SK-N-SH (cell line): ENCODE results near the gene CLDN9. TPM values are rescaled to one million over a fixed set of nuclear protein-coding genes. Genes with fewer than 3 reads are reported as not detected.

Source experiments
- CTCF ChIA-PET: fragments of 300-600, 350-600 bp; formaldehyde crosslinking; extraction: SDS; loops from one replicate; lab custom pipeline; 2021; lab: Yijun Ruan, JAX
- POLR2A ChIA-PET: fragments of 350-600 bp; sonication (Branson Sonifier 250); formaldehyde crosslinking; extraction: SDS; loops from one replicate; lab custom pipeline; 2020; ENCODE audit warnings: antibody characterized with exemption, inconsistent platforms; lab: Yijun Ruan, JAX
- DNase-seq: peaks from one replicate; pipeline ENCODE4 v3.0.0; 2012
- H2AFZ ChIP-seq: fragments of 200-600 bp; sonication (generic); 2 replicates; pipeline ENCODE4 v1.8.1; 2016; ENCODE audit warnings: antibody characterized with exemption, mild to moderate bottlenecking, low read depth
- H3F3A ChIP-seq: fragments of 200-600 bp; sonication (generic); replicated peaks from 2 replicates; pipeline ENCODE3; 2016; ENCODE audit warnings: antibody characterized with exemption, mild to moderate bottlenecking; ENCODE audit not compliant: insufficient read depth
- H3K27ac ChIP-seq, 2 experiments: fragments of 200-500 bp in 1 of 2; fragments of 200-600 bp in 1 of 2; sonication (Bioruptor generic) in 1 of 2; sonication (generic), shearing (Covaris generic) in 1 of 2; 2 replicates each; pipeline versions ENCODE4 v1.5.1 to v1.6.1; 2014 to 2016; ENCODE audit warnings: low read depth in 2 of 2, inconsistent platforms in 1 of 2, low read length in 1 of 2, mild to moderate bottlenecking in 1 of 2, mixed read lengths in 1 of 2
- H3K27me3 ChIP-seq: fragments of 200-600 bp; sonication (generic), shearing (Covaris generic); 2 replicates; pipeline ENCODE4 v1.6.1; 2016; ENCODE audit warnings: mixed run types; ENCODE audit not compliant: insufficient read depth
- H3K36me3 ChIP-seq, 2 experiments: fragments of 200-500 bp in 1 of 2; fragments of 200-600 bp in 1 of 2; sonication (Bioruptor generic) in 1 of 2; sonication (generic) in 1 of 2; replicated peaks in 1 of 2; 2 replicates each; pipeline versions ENCODE3 to v1.5.1; 2014 to 2016; ENCODE audit warnings: low read length in 1 of 2, mild to moderate bottlenecking in 1 of 2; ENCODE audit not compliant: insufficient read depth in 2 of 2, control insufficient read depth in 1 of 2
- H3K4me1 ChIP-seq, 2 experiments: fragments of 200-500 bp in 1 of 2; fragments of 200-600 bp in 1 of 2; sonication (Bioruptor generic) in 1 of 2; sonication (generic), shearing (Covaris generic) in 1 of 2; 2 replicates each; pipeline versions ENCODE4 v1.5.1 to v1.6.1; 2014 to 2016; ENCODE audit warnings: low read depth in 1 of 2, low read length in 1 of 2, mixed run types in 1 of 2; ENCODE audit not compliant: insufficient read depth in 2 of 2, control insufficient read depth in 1 of 2
- H3K4me2 ChIP-seq: fragments of 200-600 bp; sonication (generic), shearing (Covaris generic); 2 replicates; pipeline ENCODE4 v1.6.1; 2017; ENCODE audit warnings: mixed run types
- H3K4me3 ChIP-seq, 2 experiments: fragments of 200-500 bp in 1 of 2; fragments of 200-600 bp in 1 of 2; sonication (Bioruptor generic) in 1 of 2; sonication (generic), shearing (Covaris generic) in 1 of 2; 2 replicates each; pipeline versions ENCODE4 v1.5.1 to v1.8.1; 2014 to 2016; ENCODE audit warnings: low read depth in 2 of 2, inconsistent platforms in 1 of 2, low read length in 1 of 2, mild to moderate bottlenecking in 1 of 2, mixed read lengths in 1 of 2, moderate library complexity in 1 of 2
- H3K79me2 ChIP-seq: fragments of 200-600 bp; sonication (generic); 2 replicates; pipeline ENCODE4 v1.8.1; 2017; ENCODE audit warnings: mild to moderate bottlenecking; ENCODE audit not compliant: insufficient read depth
- H3K9ac ChIP-seq: fragments of 200-600 bp; sonication (generic); 2 replicates; pipeline ENCODE4 v1.6.1; 2017; ENCODE audit warnings: mixed run types
- H3K9me2 ChIP-seq: fragments of 200-600 bp; sonication (generic); 2 replicates; pipeline ENCODE4 v1.6.1; 2017; ENCODE audit warnings: mixed run types
- H3K9me3 ChIP-seq: fragments of 200-600 bp; sonication (generic); 2 replicates; pipeline ENCODE4 v1.6.1; 2017; ENCODE audit warnings: mixed run types, mild to moderate bottlenecking, moderate library complexity
- H4K20me1 ChIP-seq: fragments of 200-600 bp; sonication (generic); 2 replicates; pipeline ENCODE4 v1.6.1; 2017; ENCODE audit warnings: mild to moderate bottlenecking, mixed run types; ENCODE audit not compliant: insufficient read depth
- ELF1 ChIP-seq: IDR thresholded peaks from 2 replicates; pipeline ENCODE4 v1.4.0; 2012
- GABPA ChIP-seq: IDR thresholded peaks from 2 replicates; pipeline ENCODE4 v1.4.0; 2012; ENCODE audit warnings: low read depth, mild to moderate bottlenecking
- JUND ChIP-seq: IDR thresholded peaks from 2 replicates; pipeline ENCODE4 v1.4.0; 2012
- MXI1 ChIP-seq: IDR thresholded peaks from 2 replicates; pipeline ENCODE4 v1.6.1; 2012; ENCODE audit warnings: mild to moderate bottlenecking, low read depth, low read length, improper control_type of control experiment
- NFIC ChIP-seq: IDR thresholded peaks from 2 replicates; pipeline ENCODE4 v1.4.0; 2012; ENCODE audit warnings: borderline replicate concordance
- NRF1 ChIP-seq: IDR thresholded peaks from 2 replicates; pipeline ENCODE4 v1.6.1; 2012; ENCODE audit warnings: low read depth, mild to moderate bottlenecking, low read length
- RAD21 ChIP-seq: IDR thresholded peaks from 2 replicates; pipeline ENCODE4 v1.6.1; 2012; ENCODE audit warnings: mild to moderate bottlenecking, low read length
- SIN3A ChIP-seq: IDR thresholded peaks from 2 replicates; pipeline ENCODE4 v1.6.1; 2012; ENCODE audit warnings: low read depth, mild to moderate bottlenecking, low read length, moderate library complexity, borderline replicate concordance
- TAF1 ChIP-seq: IDR thresholded peaks from 2 replicates; pipeline ENCODE4 v1.6.1; 2012; ENCODE audit warnings: low read depth, mild to moderate bottlenecking, low read length, moderate library complexity, borderline replicate concordance
- YY1 ChIP-seq: IDR thresholded peaks from 2 replicates; pipeline ENCODE4 v1.4.0; 2012; ENCODE audit warnings: low read depth, mild to moderate bottlenecking
- WGBS: methylation state at CpG from one replicate; pipeline ENCODE4 v1.1.6; 2017; ENCODE audit warnings: low lambda C conversion rate; 5-methylcytosine and 5-hydroxymethylcytosine counted together
- polyA plus RNA-seq, 3 experiments: library from polyadenylated mRNA; depleted of rRNA; stranded (reverse); fragments of >200 nt; gene quantifications; 2 replicates each; pipeline ENCODE4 v1.2.3, GENCODE V29; 2012
- TF ChIP-seq, protein P1 (sequence below): IDR thresholded peaks from 2 replicates; pipeline ENCODE4; 2012
- TF ChIP-seq, protein P2 (sequence below): fragments of 200-600 bp; sonication (generic); IDR thresholded peaks from 2 replicates; pipeline ENCODE4 v1.6.1; 2017; ENCODE audit warnings: antibody characterized with exemption, mild to moderate bottlenecking, moderate library complexity
- TF ChIP-seq, protein P3 (sequence below): fragments of 150-350 bp; IDR thresholded peaks from 2 replicates; pipeline ENCODE4 v1.6.1; 2016; ENCODE audit warnings: mild to moderate bottlenecking, low read depth, low read length
- TF ChIP-seq, protein P4 (sequence below): IDR thresholded peaks from 2 replicates; pipeline ENCODE4 v1.4.0; 2012; ENCODE audit warnings: low read depth
- TF ChIP-seq, protein P5 (sequence below): IDR thresholded peaks from 2 replicates; pipeline ENCODE4 v1.4.0; 2012; ENCODE audit warnings: low read depth, borderline replicate concordance
- TF ChIP-seq, protein P6 (sequence below): IDR thresholded peaks from 2 replicates; pipeline ENCODE4 v1.4.0; 2012; ENCODE audit warnings: low read depth, borderline replicate concordance

The CLDN9 gene
- polyA plus RNA-seq, 1 of the 3 experiments (the other 2 are of a cell fraction): 0.08 TPM

DNA sequence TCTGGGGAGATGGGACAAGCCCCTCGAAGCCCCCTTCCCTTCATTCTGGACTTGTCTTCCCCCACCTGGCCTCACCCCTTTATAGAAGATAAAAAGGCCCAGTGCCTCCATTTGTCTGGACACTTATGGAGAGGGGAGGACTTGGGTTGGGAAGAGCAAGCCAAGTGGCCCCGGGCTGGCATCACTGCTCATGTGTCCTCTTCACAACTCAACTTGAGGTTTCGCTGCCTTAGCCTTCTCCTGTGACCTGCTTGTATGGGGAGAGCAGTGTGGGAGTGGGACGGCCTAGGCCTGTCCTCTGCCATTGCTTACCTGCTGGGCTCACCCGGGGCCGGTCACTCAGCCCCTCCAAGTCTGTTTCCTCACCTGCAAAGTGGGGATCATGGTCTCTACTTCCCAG, 42.2 kb upstream of the CLDN9 start:
- H4K20me1 ChIP-seq: peaks cover 31% of the 10 kb centered on the region; the same call in 1 of the 2 replicates
- no peaks in the 10 kb centered on the region for H3K9me3 ChIP-seq
- no peak for TF ChIP-seq NRF1
- TF ChIP-seq TAF1: no peak
- TF ChIP-seq ELF1: no peak
- TF ChIP-seq, protein P1, sequence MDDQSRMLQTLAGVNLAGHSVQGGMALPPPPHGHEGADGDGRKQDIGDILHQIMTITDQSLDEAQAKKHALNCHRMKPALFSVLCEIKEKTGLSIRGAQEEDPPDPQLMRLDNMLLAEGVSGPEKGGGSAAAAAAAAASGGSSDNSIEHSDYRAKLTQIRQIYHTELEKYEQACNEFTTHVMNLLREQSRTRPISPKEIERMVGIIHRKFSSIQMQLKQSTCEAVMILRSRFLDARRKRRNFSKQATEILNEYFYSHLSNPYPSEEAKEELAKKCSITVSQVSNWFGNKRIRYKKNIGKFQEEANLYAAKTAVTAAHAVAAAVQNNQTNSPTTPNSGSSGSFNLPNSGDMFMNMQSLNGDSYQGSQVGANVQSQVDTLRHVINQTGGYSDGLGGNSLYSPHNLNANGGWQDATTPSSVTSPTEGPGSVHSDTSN: no peak
- TF ChIP-seq SIN3A: no peak
- no peak for TF ChIP-seq JUND
- TF ChIP-seq NFIC: no peak
- TF ChIP-seq, protein P2, sequence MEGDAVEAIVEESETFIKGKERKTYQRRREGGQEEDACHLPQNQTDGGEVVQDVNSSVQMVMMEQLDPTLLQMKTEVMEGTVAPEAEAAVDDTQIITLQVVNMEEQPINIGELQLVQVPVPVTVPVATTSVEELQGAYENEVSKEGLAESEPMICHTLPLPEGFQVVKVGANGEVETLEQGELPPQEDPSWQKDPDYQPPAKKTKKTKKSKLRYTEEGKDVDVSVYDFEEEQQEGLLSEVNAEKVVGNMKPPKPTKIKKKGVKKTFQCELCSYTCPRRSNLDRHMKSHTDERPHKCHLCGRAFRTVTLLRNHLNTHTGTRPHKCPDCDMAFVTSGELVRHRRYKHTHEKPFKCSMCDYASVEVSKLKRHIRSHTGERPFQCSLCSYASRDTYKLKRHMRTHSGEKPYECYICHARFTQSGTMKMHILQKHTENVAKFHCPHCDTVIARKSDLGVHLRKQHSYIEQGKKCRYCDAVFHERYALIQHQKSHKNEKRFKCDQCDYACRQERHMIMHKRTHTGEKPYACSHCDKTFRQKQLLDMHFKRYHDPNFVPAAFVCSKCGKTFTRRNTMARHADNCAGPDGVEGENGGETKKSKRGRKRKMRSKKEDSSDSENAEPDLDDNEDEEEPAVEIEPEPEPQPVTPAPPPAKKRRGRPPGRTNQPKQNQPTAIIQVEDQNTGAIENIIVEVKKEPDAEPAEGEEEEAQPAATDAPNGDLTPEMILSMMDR: no peak
- H3K79me2 ChIP-seq: no peaks in the 10 kb centered on the region; the same call in 1 of the 2 replicates
- no peaks in the 10 kb centered on the region for H3K27me3 ChIP-seq
- H3F3A ChIP-seq: peaks cover 8% of the 10 kb centered on the region
- H3K9ac ChIP-seq: peak overlapping the region; percentile 68; the same call in 1 of the 2 replicates
- 31% methylated on average over 2 of the region's 6 CpGs for WGBS
- peak overlapping the region; percentile 74 to 80 for H3K4me3 ChIP-seq
- H3K4me1 ChIP-seq: peaks cover 0 to 36% of the 10 kb centered on the region in 2 experiments; a peak in 1 of 4 replicates
- CTCF ChIA-PET: interaction anchor here (0.6 to 1.4 kb wide), 7 partner anchors 9 to 61 kb away, joined by 3 to 8 read pairs (median 5); no protein-coding TSS in a partner anchor
- H2AFZ ChIP-seq: no peak overlapping the region
- no peak overlapping the region; a peak in 1 of 4 replicates for H3K27ac ChIP-seq
- POLR2A ChIA-PET: interaction anchor here (1.9 kb wide), 1 partner anchor 10 kb away, joined by 12 read pairs; the partner anchor contains the start of gene PKMYT1
- no peaks in the 10 kb centered on the region for H3K36me3 ChIP-seq
- H3K9me2 ChIP-seq: no peaks in the 10 kb centered on the region
- peak overlapping the region; percentile 96 for H3K4me2 ChIP-seq
- DNase-seq: no peak

DNA sequence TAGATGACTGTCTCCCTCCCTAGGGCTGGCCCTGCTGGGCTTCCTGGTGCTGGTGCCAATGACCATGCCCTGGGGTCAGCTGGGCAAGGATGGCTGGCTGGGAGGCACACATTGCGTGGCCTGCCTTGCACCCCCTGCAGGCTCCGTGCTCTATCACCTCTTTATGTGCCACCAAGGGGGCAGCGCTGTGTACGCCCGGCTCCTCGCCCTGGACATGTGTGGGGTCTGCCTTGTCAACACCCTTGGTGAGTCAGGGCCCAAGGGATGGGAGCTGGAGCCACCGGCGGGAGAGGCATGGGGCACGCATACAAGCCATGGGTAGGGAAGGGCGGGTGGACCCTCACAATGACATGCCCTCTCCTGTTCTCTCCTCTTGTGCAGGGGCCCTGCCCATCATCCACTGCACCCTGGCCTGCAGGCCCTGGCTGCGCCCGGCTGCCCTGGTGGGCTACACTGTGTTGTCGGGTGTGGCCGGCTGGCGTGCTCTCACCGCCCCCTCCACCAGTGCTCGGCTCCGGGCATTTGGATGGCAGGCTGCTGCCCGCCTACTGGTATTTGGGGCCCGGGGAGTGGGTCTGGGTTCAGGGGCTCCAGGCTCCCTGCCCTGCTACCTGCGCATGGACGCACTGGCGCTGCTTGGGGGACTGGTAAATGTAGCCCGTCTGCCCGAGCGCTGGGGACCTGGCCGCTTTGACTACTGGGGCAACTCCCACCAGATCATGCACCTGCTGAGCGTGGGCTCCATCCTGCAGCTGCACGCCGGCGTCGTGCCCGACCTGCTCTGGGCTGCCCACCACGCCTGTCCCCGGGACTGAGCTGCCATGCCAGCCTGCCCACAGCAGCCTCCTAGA, 41.4 kb upstream of the CLDN9 start:
- H3K27me3 ChIP-seq: no peaks in the 10 kb centered on the region
- ChIA-PET CTCF (interaction anchor here (0.5 to 2.0 kb wide), 8 partner anchors 8 to 52 kb away, joined by 3 to 12 read pairs (median 4); partner anchors contain the start of gene KREMEN2), POLR2A (no interaction called here)
- H3K36me3 ChIP-seq: no peaks in the 10 kb centered on the region
- H2AFZ ChIP-seq: no peak overlapping the region
- H3K4me1 ChIP-seq: peaks cover 0 to 36% of the 10 kb centered on the region in 2 experiments; a peak in 1 of 4 replicates
- H3K9me3 ChIP-seq: no peaks in the 10 kb centered on the region
- peak overlapping the region; percentile 96 for H3K4me2 ChIP-seq
- H3K27ac ChIP-seq: no peak overlapping the region; a peak in 1 of 4 replicates
- 95% methylated on average over 17 of the region's 35 CpGs for WGBS
- DNase-seq: no peak
- peaks cover 31% of the 10 kb centered on the region; the same call in 1 of the 2 replicates for H4K20me1 ChIP-seq
- no peaks in the 10 kb centered on the region for H3K9me2 ChIP-seq
- H3K4me3 ChIP-seq: no peak overlapping the region
- H3F3A ChIP-seq: peaks cover 8% of the 10 kb centered on the region
- H3K79me2 ChIP-seq: no peaks in the 10 kb centered on the region; the same call in 1 of the 2 replicates
- H3K9ac ChIP-seq: no peak overlapping the region
- TF ChIP-seq, protein P3, sequence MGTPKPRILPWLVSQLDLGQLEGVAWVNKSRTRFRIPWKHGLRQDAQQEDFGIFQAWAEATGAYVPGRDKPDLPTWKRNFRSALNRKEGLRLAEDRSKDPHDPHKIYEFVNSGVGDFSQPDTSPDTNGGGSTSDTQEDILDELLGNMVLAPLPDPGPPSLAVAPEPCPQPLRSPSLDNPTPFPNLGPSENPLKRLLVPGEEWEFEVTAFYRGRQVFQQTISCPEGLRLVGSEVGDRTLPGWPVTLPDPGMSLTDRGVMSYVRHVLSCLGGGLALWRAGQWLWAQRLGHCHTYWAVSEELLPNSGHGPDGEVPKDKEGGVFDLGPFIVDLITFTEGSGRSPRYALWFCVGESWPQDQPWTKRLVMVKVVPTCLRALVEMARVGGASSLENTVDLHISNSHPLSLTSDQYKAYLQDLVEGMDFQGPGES: no peak
- TF ChIP-seq SIN3A (no peak), NRF1 (no peak), YY1 (no peak), GABPA (no peak), MXI1 (no peak), ELF1 (no peak), RAD21 (no peak), JUND (no peak)
- TF ChIP-seq, protein P4, sequence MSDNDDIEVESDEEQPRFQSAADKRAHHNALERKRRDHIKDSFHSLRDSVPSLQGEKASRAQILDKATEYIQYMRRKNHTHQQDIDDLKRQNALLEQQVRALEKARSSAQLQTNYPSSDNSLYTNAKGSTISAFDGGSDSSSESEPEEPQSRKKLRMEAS: no peak
- TF ChIP-seq, protein P1: no peak
- TF ChIP-seq, protein P5, sequence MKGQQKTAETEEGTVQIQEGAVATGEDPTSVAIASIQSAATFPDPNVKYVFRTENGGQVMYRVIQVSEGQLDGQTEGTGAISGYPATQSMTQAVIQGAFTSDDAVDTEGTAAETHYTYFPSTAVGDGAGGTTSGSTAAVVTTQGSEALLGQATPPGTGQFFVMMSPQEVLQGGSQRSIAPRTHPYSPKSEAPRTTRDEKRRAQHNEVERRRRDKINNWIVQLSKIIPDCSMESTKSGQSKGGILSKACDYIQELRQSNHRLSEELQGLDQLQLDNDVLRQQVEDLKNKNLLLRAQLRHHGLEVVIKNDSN: no peak
- TF ChIP-seq, protein P6, sequence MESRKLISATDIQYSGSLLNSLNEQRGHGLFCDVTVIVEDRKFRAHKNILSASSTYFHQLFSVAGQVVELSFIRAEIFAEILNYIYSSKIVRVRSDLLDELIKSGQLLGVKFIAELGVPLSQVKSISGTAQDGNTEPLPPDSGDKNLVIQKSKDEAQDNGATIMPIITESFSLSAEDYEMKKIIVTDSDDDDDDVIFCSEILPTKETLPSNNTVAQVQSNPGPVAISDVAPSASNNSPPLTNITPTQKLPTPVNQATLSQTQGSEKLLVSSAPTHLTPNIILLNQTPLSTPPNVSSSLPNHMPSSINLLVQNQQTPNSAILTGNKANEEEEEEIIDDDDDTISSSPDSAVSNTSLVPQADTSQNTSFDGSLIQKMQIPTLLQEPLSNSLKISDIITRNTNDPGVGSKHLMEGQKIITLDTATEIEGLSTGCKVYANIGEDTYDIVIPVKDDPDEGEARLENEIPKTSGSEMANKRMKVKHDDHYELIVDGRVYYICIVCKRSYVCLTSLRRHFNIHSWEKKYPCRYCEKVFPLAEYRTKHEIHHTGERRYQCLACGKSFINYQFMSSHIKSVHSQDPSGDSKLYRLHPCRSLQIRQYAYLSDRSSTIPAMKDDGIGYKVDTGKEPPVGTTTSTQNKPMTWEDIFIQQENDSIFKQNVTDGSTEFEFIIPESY: no peak
